Endodermal cell (in vitro differentiated cells): ENCODE data around the gene RNF126. TPM values are rescaled to one million over a fixed set of nuclear protein-coding genes. Genes with fewer than 3 reads are reported as not detected.
"Not testable (repeated sequence)": the region's sequence is repeated elsewhere in the genome, so short reads cannot be mapped to it uniquely, and the experiment has no call there.

ENCODE experiments used
- DNase-seq: peaks from one replicate; pipeline ENCODE4 v3.0.0-alpha.2; 2017
- H3K27ac ChIP-seq: 2 replicates; pipeline ENCODE4 v1.5.1; 2013; ENCODE audit warnings: mild to moderate bottlenecking, low read depth, low read length, moderate library complexity
- H3K27me3 ChIP-seq: 2 replicates; pipeline ENCODE4 v1.6.1; 2013; ENCODE audit warnings: mild to moderate bottlenecking, low read length, moderate library complexity; ENCODE audit not compliant: insufficient read depth, control insufficient read depth, poor library complexity, severe bottlenecking
- H3K36me3 ChIP-seq: 2 replicates; pipeline ENCODE4 v1.7.0; 2013; ENCODE audit warnings: mild to moderate bottlenecking, low read length, moderate library complexity; ENCODE audit not compliant: control insufficient read depth, insufficient read depth
- H3K4me1 ChIP-seq: one replicate; pipeline ENCODE4 v1.7.0; 2013; ENCODE audit warnings: low read length; ENCODE audit not compliant: control insufficient read depth, insufficient read depth
- H3K4me3 ChIP-seq: 2 replicates; pipeline ENCODE4 v1.5.1; 2013; ENCODE audit warnings: mild to moderate bottlenecking, low read length, moderate library complexity
- H3K9ac ChIP-seq: 2 replicates; pipeline ENCODE4 v1.6.1; 2013; ENCODE audit warnings: mild to moderate bottlenecking, low read length, moderate library complexity; ENCODE audit not compliant: poor library complexity, severe bottlenecking; ENCODE audit errors: extremely low read depth
- H3K9me3 ChIP-seq: 2 replicates; pipeline ENCODE4 v1.6.1; 2013; ENCODE audit warnings: mild to moderate bottlenecking, low read length, moderate library complexity; ENCODE audit not compliant: control insufficient read depth
- H3K27ac Mint-ChIP-seq: 2 replicates; pipeline ENCODE4 v1.8.0; 2020; ENCODE audit warnings: mixed read lengths
- H3K27me3 Mint-ChIP-seq: 2 replicates; pipeline ENCODE4 v1.8.0; 2021; ENCODE audit warnings: mild to moderate bottlenecking, mixed read lengths; ENCODE audit not compliant: insufficient read depth
- H3K36me3 Mint-ChIP-seq: 2 replicates; pipeline ENCODE4 v1.8.0; 2020; ENCODE audit warnings: low read depth, mixed read lengths
- H3K4me1 Mint-ChIP-seq: 2 replicates; pipeline ENCODE4 v1.8.0; 2020; ENCODE audit warnings: mixed read lengths
- H3K4me3 Mint-ChIP-seq: 2 replicates; pipeline ENCODE4 v1.8.0; 2020; ENCODE audit warnings: mild to moderate bottlenecking, moderate library complexity, mixed read lengths
- H3K9me3 Mint-ChIP-seq: 2 replicates; pipeline ENCODE4 v1.8.0; 2020; ENCODE audit warnings: mild to moderate bottlenecking, mixed read lengths
- CTCF ChIP-seq: fragments of 200-600 bp; sonication (generic); conservative IDR thresholded peaks from 2 replicates; pipeline ENCODE4 v1.5.0; 2021; ENCODE audit warnings: antibody characterized with exemption, mild to moderate bottlenecking
- WGBS, 2 experiments: methylation state at CpG; one replicate each; pipeline versions ENCODE4 v1.1.5 to v1.1.7; 2013; ENCODE audit warnings: missing lambda C conversion rate in 2 of 2, mixed read lengths in 1 of 2; ENCODE audit not compliant: insufficient coverage in 1 of 2, insufficient read length in 1 of 2; 5-methylcytosine and 5-hydroxymethylcytosine counted together
- total RNA-seq, 2 donors: library from RNA; stranded (reverse); fragmentation: NEBNext Ultra II Directional in 1 of 2; extraction: Animal tissue kit (Norgen Biotek cat#: 25700) in 1 of 2; gene quantifications; 2 replicates in 1 of 2; 3 replicates in 1 of 2; pipeline ENCODE4 v1.2.1, GENCODE V29; 2021

The RNF126 gene
- total RNA-seq, 2 donors from 2014 or later, result 49.1 to 66.4 TPM

DNA sequence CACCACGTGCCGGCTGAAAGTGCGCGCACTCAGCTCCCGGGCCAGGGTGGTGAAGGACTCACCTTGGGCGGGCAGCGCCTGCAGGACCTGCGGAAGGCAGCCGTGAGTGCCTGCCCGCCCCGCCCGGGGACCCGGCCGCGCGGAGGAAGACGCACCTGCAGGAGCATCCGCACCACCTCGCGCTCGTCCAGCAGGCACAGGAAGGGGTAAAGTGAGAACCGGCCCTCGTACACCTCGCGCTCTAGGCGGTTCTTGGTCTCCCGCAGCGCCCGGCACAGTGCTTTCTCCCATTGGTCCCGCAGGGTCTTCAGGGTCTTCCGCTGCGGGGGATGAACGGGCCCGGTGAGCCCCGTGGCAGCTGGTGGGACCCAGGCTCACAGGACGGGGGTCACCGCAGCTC, 40.3 kb downstream of the RNF126 start:
- Mint-ChIP-seq H3K9me3 (no peaks in the 10 kb centered on the region), H3K4me1 (no peaks in the 10 kb centered on the region), H3K27me3 (no peaks in the 10 kb centered on the region), H3K4me3 (no peak overlapping the region), H3K36me3 (peaks cover 42% of the 10 kb centered on the region), H3K27ac (no peak overlapping the region)
- peaks cover 12% of the 10 kb centered on the region for H3K36me3 ChIP-seq
- H3K4me1 ChIP-seq, result no peaks in the 10 kb centered on the region
- H3K4me3 ChIP-seq, result no peak overlapping the region
- no peak for DNase-seq
- H3K9me3 ChIP-seq, result no peaks in the 10 kb centered on the region
- no peak for TF ChIP-seq CTCF
- no peaks in the 10 kb centered on the region for H3K27me3 ChIP-seq
- 95 to 97% methylated on average over 36 to 37 of the region's 37 CpGs for WGBS, 2 experiments
- no peak overlapping the region for H3K9ac ChIP-seq
- H3K27ac ChIP-seq, result no peak overlapping the region

- H3K4me3 ChIP-seq, result no peak overlapping the region
- H3K9me3 ChIP-seq, result no peaks in the 10 kb centered on the region
- WGBS, 2 experiments, result 95 to 98% methylated on average over 18 to 24 of the region's 24 CpGs
- Mint-ChIP-seq H3K9me3 (no peaks in the 10 kb centered on the region), H3K27me3 (no peaks in the 10 kb centered on the region), H3K27ac (no peak overlapping the region), H3K4me1 (no peaks in the 10 kb centered on the region), H3K4me3 (no peak overlapping the region), H3K36me3 (peaks cover 40% of the 10 kb centered on the region)
- H3K9ac ChIP-seq, result no peak overlapping the region
- peaks cover 8% of the 10 kb centered on the region for H3K36me3 ChIP-seq
- no peaks in the 10 kb centered on the region for H3K4me1 ChIP-seq
- TF ChIP-seq CTCF, result no peak
- no peaks in the 10 kb centered on the region for H3K27me3 ChIP-seq
- DNase-seq, result no peak
- no peak overlapping the region for H3K27ac ChIP-seq
Observed at GRCh38 chr19:621819-622218, 41.2 kb downstream of the RNF126 start.

GRCh38 chr19:621191-621590, 41.8 kb downstream of the RNF126 start:
- not testable (repeated sequence) for H3K4me1 ChIP-seq, H3K9me3 ChIP-seq, H3K27me3 ChIP-seq, H3K4me3 Mint-ChIP-seq, H3K9ac ChIP-seq, DNase-seq, H3K27ac Mint-ChIP-seq, H3K27ac ChIP-seq, H3K36me3 ChIP-seq, H3K9me3 Mint-ChIP-seq, H3K4me3 ChIP-seq, H3K27me3 Mint-ChIP-seq, H3K4me1 Mint-ChIP-seq
- 95 to 98% methylated on average over 32 to 47 of the region's 48 CpGs for WGBS, 2 experiments
- H3K36me3 Mint-ChIP-seq, result peaks cover 37% of the 10 kb centered on the region

DNA sequence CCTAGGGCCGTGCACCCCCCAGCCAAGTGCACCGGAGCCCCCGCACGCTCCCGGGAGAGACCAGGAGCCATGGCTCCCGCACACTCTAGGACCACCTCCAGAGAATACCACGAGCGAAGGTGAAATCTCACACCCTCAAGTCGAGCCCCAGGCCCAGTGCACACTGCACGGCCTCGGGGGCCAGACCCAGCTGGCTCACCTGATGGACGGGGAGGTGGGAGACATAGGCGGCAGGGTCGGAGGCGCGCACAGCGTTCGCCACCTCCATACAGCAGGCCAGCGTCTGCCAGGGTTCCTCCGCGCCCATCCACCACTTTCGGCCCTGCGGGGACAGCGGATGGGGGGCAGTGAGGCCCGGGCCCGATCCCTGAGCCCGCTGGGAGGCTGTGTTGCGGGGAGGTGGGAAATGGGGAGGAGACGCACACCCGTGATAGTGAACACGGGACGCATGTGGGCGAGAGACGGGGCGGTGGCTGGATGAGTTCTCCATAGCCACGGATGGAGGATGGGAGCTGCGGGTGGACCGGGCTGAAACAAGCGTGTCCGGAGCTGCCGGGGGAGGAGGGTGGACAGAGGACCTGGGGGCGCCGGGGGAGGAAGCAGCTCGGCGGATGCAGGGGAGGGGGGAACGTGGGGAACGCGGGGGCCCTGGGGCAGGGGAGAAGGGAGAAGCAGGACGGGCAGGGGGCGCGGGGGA, 42.7 kb downstream of the RNF126 start:
- Histone ChIP-seq H3K9ac (no peak overlapping the region), H3K4me1 (no peaks in the 10 kb centered on the region), H3K9me3 (no peaks in the 10 kb centered on the region), H3K4me3 (no peak overlapping the region), H3K27ac (no peak overlapping the region), H3K27me3 (no peaks in the 10 kb centered on the region), H3K36me3 (peaks cover 8% of the 10 kb centered on the region)
- H3K4me1 Mint-ChIP-seq, result no peaks in the 10 kb centered on the region
- no peak for TF ChIP-seq CTCF
- no peaks in the 10 kb centered on the region for H3K9me3 Mint-ChIP-seq
- H3K36me3 Mint-ChIP-seq, result peaks cover 34% of the 10 kb centered on the region
- 95 to 96% methylated on average over 24 to 41 of the region's 51 CpGs for WGBS, 2 experiments
- no peak overlapping the region for H3K27ac Mint-ChIP-seq
- DNase-seq, result no peak
- H3K4me3 Mint-ChIP-seq, result no peak overlapping the region
- no peaks in the 10 kb centered on the region for H3K27me3 Mint-ChIP-seq
